SK-N-SH (cell line): ENCODE data around the gene OPHN1. TPM values are rescaled to one million over a fixed set of nuclear protein-coding genes. Genes with fewer than 3 reads are reported as not detected.
A peak's percentile ranks its signal among the peaks of the same experiment; 100 is the strongest.
"Not testable (repeated sequence)": the region's sequence is repeated elsewhere in the genome, so short reads cannot be mapped to it uniquely, and the experiment has no call there.

ENCODE experiments used
- CTCF ChIA-PET: fragments of 300-600, 350-600 bp; formaldehyde crosslinking; extraction: SDS; loops from one replicate; lab custom pipeline; 2021; lab: Yijun Ruan, JAX
- POLR2A ChIA-PET: fragments of 350-600 bp; sonication (Branson Sonifier 250); formaldehyde crosslinking; extraction: SDS; loops from one replicate; lab custom pipeline; 2020; ENCODE audit warnings: antibody characterized with exemption, inconsistent platforms; lab: Yijun Ruan, JAX
- DNase-seq: peaks from one replicate; pipeline ENCODE4 v3.0.0; 2012
- H2AFZ ChIP-seq: fragments of 200-600 bp; sonication (generic); 2 replicates; pipeline ENCODE4 v1.8.1; 2016; ENCODE audit warnings: antibody characterized with exemption, mild to moderate bottlenecking, low read depth
- H3F3A ChIP-seq: fragments of 200-600 bp; sonication (generic); replicated peaks from 2 replicates; pipeline ENCODE3; 2016; ENCODE audit warnings: antibody characterized with exemption, mild to moderate bottlenecking; ENCODE audit not compliant: insufficient read depth
- H3K27ac ChIP-seq, 2 experiments: fragments of 200-500 bp in 1 of 2; fragments of 200-600 bp in 1 of 2; sonication (Bioruptor generic) in 1 of 2; sonication (generic), shearing (Covaris generic) in 1 of 2; 2 replicates each; pipeline versions ENCODE4 v1.5.1 to v1.6.1; 2014 to 2016; ENCODE audit warnings: low read depth in 2 of 2, inconsistent platforms in 1 of 2, low read length in 1 of 2, mild to moderate bottlenecking in 1 of 2, mixed read lengths in 1 of 2
- H3K27me3 ChIP-seq: fragments of 200-600 bp; sonication (generic), shearing (Covaris generic); 2 replicates; pipeline ENCODE4 v1.6.1; 2016; ENCODE audit warnings: mixed run types; ENCODE audit not compliant: insufficient read depth
- H3K36me3 ChIP-seq, 2 experiments: fragments of 200-500 bp in 1 of 2; fragments of 200-600 bp in 1 of 2; sonication (Bioruptor generic) in 1 of 2; sonication (generic) in 1 of 2; replicated peaks in 1 of 2; 2 replicates each; pipeline versions ENCODE3 to v1.5.1; 2014 to 2016; ENCODE audit warnings: low read length in 1 of 2, mild to moderate bottlenecking in 1 of 2; ENCODE audit not compliant: insufficient read depth in 2 of 2, control insufficient read depth in 1 of 2
- H3K4me1 ChIP-seq, 2 experiments: fragments of 200-500 bp in 1 of 2; fragments of 200-600 bp in 1 of 2; sonication (Bioruptor generic) in 1 of 2; sonication (generic), shearing (Covaris generic) in 1 of 2; 2 replicates each; pipeline versions ENCODE4 v1.5.1 to v1.6.1; 2014 to 2016; ENCODE audit warnings: low read depth in 1 of 2, low read length in 1 of 2, mixed run types in 1 of 2; ENCODE audit not compliant: insufficient read depth in 2 of 2, control insufficient read depth in 1 of 2
- H3K4me2 ChIP-seq: fragments of 200-600 bp; sonication (generic), shearing (Covaris generic); 2 replicates; pipeline ENCODE4 v1.6.1; 2017; ENCODE audit warnings: mixed run types
- H3K4me3 ChIP-seq, 2 experiments: fragments of 200-500 bp in 1 of 2; fragments of 200-600 bp in 1 of 2; sonication (Bioruptor generic) in 1 of 2; sonication (generic), shearing (Covaris generic) in 1 of 2; 2 replicates each; pipeline versions ENCODE4 v1.5.1 to v1.8.1; 2014 to 2016; ENCODE audit warnings: low read depth in 2 of 2, inconsistent platforms in 1 of 2, low read length in 1 of 2, mild to moderate bottlenecking in 1 of 2, mixed read lengths in 1 of 2, moderate library complexity in 1 of 2
- H3K79me2 ChIP-seq: fragments of 200-600 bp; sonication (generic); 2 replicates; pipeline ENCODE4 v1.8.1; 2017; ENCODE audit warnings: mild to moderate bottlenecking; ENCODE audit not compliant: insufficient read depth
- H3K9ac ChIP-seq: fragments of 200-600 bp; sonication (generic); 2 replicates; pipeline ENCODE4 v1.6.1; 2017; ENCODE audit warnings: mixed run types
- H3K9me2 ChIP-seq: fragments of 200-600 bp; sonication (generic); 2 replicates; pipeline ENCODE4 v1.6.1; 2017; ENCODE audit warnings: mixed run types
- H3K9me3 ChIP-seq: fragments of 200-600 bp; sonication (generic); 2 replicates; pipeline ENCODE4 v1.6.1; 2017; ENCODE audit warnings: mixed run types, mild to moderate bottlenecking, moderate library complexity
- H4K20me1 ChIP-seq: fragments of 200-600 bp; sonication (generic); 2 replicates; pipeline ENCODE4 v1.6.1; 2017; ENCODE audit warnings: mild to moderate bottlenecking, mixed run types; ENCODE audit not compliant: insufficient read depth
- EP300 ChIP-seq, 2 experiments: IDR thresholded peaks; 2 replicates each; pipeline versions ENCODE4 v1.4.0 to v1.6.1; 2012; ENCODE audit warnings: borderline replicate concordance in 1 of 2, low read depth in 1 of 2, low read length in 1 of 2
- EZH2phosphoT487 ChIP-seq: fragments of 200-600 bp; sonication (generic); IDR thresholded peaks from 2 replicates; pipeline ENCODE4 v1.6.1; 2017; ENCODE audit warnings: low read depth, mixed run types, mild to moderate bottlenecking, antibody characterized with exemption, moderate library complexity, borderline replicate concordance
- FOSL2 ChIP-seq: IDR thresholded peaks from 2 replicates; pipeline ENCODE4 v1.4.0; 2012; ENCODE audit warnings: low read depth, mild to moderate bottlenecking, moderate library complexity, borderline replicate concordance
- FOXJ3 ChIP-seq: sonication (generic); formaldehyde crosslinking; IDR thresholded peaks from 2 replicates; pipeline ENCODE4 v1.5.1; 2020; ENCODE audit warnings: mild to moderate bottlenecking, missing genetic modification reagents
- GABPA ChIP-seq: IDR thresholded peaks from 2 replicates; pipeline ENCODE4 v1.4.0; 2012; ENCODE audit warnings: low read depth, mild to moderate bottlenecking
- GATA2 ChIP-seq: sonication (generic); formaldehyde crosslinking; IDR thresholded peaks from 2 replicates; pipeline ENCODE4 v1.5.0; 2020; ENCODE audit warnings: mild to moderate bottlenecking, missing genetic modification reagents
- MEF2A ChIP-seq: IDR thresholded peaks from 2 replicates; pipeline ENCODE4 v1.4.0; 2012; ENCODE audit warnings: low read depth, borderline replicate concordance
- NFIC ChIP-seq: IDR thresholded peaks from 2 replicates; pipeline ENCODE4 v1.4.0; 2012; ENCODE audit warnings: borderline replicate concordance
- POLR2AphosphoS5 ChIP-seq: IDR thresholded peaks from 2 replicates; pipeline ENCODE4 v1.6.1; 2012; ENCODE audit warnings: low read depth, low read length
- RFX5 ChIP-seq: IDR thresholded peaks from 2 replicates; pipeline ENCODE4 v1.6.1; 2012; ENCODE audit warnings: mild to moderate bottlenecking, improper control_type of control experiment, low read length
- RXRA ChIP-seq: IDR thresholded peaks from 2 replicates; pipeline ENCODE4 v1.4.0; 2012; ENCODE audit warnings: low read depth, mild to moderate bottlenecking, borderline replicate concordance
- SIN3A ChIP-seq: IDR thresholded peaks from 2 replicates; pipeline ENCODE4 v1.6.1; 2012; ENCODE audit warnings: low read depth, mild to moderate bottlenecking, low read length, moderate library complexity, borderline replicate concordance
- SMC3 ChIP-seq: IDR thresholded peaks from 2 replicates; pipeline ENCODE4 v1.6.1; 2012; ENCODE audit warnings: low read depth, low read length, improper control_type of control experiment
- TCF12 ChIP-seq: IDR thresholded peaks from 2 replicates; pipeline ENCODE4 v1.4.0; 2012
- WGBS: methylation state at CpG from one replicate; pipeline ENCODE4 v1.1.6; 2017; ENCODE audit warnings: low lambda C conversion rate; 5-methylcytosine and 5-hydroxymethylcytosine counted together
- polyA plus RNA-seq, 3 experiments: library from polyadenylated mRNA; depleted of rRNA; stranded (reverse); fragments of >200 nt; gene quantifications; 2 replicates each; pipeline ENCODE4 v1.2.3, GENCODE V29; 2012
- TF ChIP-seq, protein P1 (sequence below): IDR thresholded peaks from 2 replicates; pipeline ENCODE4 v1.4.0; 2012; ENCODE audit warnings: low read depth, borderline replicate concordance
- TF ChIP-seq, protein P2 (sequence below): IDR thresholded peaks from 2 replicates; pipeline ENCODE4; 2012

OPHN1 gene
- polyA plus RNA-seq, 1 of the 3 experiments (the other 2 are of a cell fraction), result 1.7 TPM

DNA sequence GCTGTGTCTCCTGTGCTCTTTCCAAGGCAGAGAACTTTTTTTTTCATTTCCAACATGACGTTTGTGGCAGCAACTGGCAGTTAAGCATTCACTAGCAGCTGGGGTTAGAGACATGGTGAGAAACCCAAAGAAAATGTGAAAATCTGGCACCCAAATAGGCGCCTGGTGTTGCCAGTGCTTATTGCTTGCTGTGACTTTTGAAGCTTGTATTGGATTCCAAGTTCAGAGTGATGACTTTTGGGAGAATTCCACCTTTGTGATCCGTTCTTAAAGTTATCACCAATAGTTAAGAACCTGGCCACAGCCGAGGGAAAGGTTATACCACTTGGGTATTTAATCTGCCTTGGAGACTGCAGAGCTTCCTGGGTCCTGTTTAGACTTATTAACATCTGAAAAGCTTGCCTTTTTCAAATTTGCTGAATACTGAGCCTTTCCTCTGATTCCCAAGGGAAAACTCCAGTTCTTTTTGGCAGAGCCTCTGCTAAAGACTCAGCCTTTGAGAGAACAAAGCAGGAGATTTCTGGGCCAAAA is 101.0 kb downstream of the OPHN1 start:
- Histone ChIP-seq H3K4me2 (no peak overlapping the region), H3K9me2 (no peaks in the 10 kb centered on the region), H2AFZ (no peak overlapping the region), H3K9me3 (no peaks in the 10 kb centered on the region), H3K27me3 (no peaks in the 10 kb centered on the region), H3K4me1 (no peaks in the 10 kb centered on the region), H3K4me3 (no peak overlapping the region), H3K9ac (no peak overlapping the region), H4K20me1 (no peaks in the 10 kb centered on the region), H3K36me3 (no peaks in the 10 kb centered on the region), H3K27ac (no peak overlapping the region), H3K79me2 (no peaks in the 10 kb centered on the region), H3F3A (no peaks in the 10 kb centered on the region)
- ChIA-PET CTCF (no interaction called here), POLR2A (no interaction called here)
- TF ChIP-seq, protein P1, sequence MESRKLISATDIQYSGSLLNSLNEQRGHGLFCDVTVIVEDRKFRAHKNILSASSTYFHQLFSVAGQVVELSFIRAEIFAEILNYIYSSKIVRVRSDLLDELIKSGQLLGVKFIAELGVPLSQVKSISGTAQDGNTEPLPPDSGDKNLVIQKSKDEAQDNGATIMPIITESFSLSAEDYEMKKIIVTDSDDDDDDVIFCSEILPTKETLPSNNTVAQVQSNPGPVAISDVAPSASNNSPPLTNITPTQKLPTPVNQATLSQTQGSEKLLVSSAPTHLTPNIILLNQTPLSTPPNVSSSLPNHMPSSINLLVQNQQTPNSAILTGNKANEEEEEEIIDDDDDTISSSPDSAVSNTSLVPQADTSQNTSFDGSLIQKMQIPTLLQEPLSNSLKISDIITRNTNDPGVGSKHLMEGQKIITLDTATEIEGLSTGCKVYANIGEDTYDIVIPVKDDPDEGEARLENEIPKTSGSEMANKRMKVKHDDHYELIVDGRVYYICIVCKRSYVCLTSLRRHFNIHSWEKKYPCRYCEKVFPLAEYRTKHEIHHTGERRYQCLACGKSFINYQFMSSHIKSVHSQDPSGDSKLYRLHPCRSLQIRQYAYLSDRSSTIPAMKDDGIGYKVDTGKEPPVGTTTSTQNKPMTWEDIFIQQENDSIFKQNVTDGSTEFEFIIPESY, result no peak
- TF ChIP-seq NFIC (no peak), POLR2AphosphoS5 (no peak), MEF2A (no peak), GATA2 (CRISPR knock-in tag) (no peak)
- DNase-seq, result no peak
- 61% methylated on average over 4 of the region's 4 CpGs for WGBS

DNA sequence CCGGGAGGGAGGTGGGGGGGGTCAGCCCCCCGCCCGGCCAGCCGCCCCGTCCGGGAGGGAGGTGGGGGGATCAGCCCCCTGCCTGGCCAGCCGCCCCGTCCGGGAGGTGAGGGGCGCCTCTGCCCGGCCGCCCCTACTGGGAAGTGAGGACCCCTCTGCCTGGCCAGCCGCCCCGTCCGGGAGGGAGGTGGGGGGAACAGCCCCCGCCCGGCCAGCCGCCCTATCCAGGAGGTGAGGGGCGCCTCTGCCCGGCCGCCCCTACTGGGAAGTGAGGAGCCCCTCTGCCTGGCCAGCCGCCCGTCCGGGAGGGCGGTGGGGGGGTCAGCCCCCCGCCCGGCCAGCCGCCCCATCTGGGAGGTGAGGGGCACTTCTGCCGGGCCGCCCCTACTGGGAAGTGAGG is 106.5 kb downstream of the OPHN1 start:
- H3K36me3 ChIP-seq, H3K27ac ChIP-seq, H3K9me3 ChIP-seq, H3F3A ChIP-seq, H3K4me2 ChIP-seq, H3K4me1 ChIP-seq, H3K9ac ChIP-seq, POLR2A ChIA-PET, CTCF ChIA-PET, H3K4me3 ChIP-seq, H4K20me1 ChIP-seq, DNase-seq, H3K79me2 ChIP-seq, H3K27me3 ChIP-seq, H2AFZ ChIP-seq, H3K9me2 ChIP-seq: not testable (repeated sequence)
- no CpG with 5 or more reads among the region's 30 CpGs for WGBS

DNA sequence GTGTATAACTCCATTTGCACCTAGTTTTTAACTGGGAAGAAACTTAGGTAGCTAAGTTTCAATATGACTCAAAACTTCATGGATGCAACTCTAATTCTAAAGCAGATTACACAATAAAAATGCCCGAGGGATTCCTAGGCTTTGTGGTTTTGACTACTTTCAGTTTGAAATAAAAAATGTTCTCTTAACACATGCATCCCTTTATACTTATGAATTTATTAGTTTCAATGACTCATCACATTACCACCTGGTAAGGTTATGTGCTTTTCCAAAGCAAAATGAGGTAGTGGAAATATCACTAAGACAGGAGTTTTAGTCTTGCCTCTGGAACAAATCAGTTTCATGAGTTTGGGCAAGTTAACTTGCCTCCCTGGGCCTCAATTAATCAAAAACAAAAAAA is 125.5 kb downstream of the OPHN1 start:
- Histone ChIP-seq H3K4me1 (no peaks in the 10 kb centered on the region), H3K9ac (no peak overlapping the region), H3F3A (no peaks in the 10 kb centered on the region), H3K36me3 (no peaks in the 10 kb centered on the region), H2AFZ (no peak overlapping the region), H3K27me3 (no peaks in the 10 kb centered on the region), H3K27ac (no peak overlapping the region), H4K20me1 (no peaks in the 10 kb centered on the region), H3K9me3 (no peaks in the 10 kb centered on the region), H3K79me2 (no peaks in the 10 kb centered on the region), H3K9me2 (no peaks in the 10 kb centered on the region), H3K4me2 (no peak overlapping the region), H3K4me3 (no peak overlapping the region)
- WGBS, result 3% methylated on average over 1 of the region's 1 CpG
- POLR2A ChIA-PET, result no interaction called here
- no peak for DNase-seq
- CTCF ChIA-PET, result no interaction called here
- TF ChIP-seq EP300 (IDR thresholded peaks at IDR 0.05; ENCODE audit: borderline replicate concordance in 1 of 2, low read depth in 1 of 2, low read length in 1 of 2), result no peak
- TF ChIP-seq MEF2A, result no peak
- no peak for TF ChIP-seq SIN3A
- TF ChIP-seq GABPA, result no peak
- TF ChIP-seq FOXJ3 (CRISPR knock-in tag), result no peak
- no peak for TF ChIP-seq POLR2AphosphoS5
- TF ChIP-seq, protein P2, sequence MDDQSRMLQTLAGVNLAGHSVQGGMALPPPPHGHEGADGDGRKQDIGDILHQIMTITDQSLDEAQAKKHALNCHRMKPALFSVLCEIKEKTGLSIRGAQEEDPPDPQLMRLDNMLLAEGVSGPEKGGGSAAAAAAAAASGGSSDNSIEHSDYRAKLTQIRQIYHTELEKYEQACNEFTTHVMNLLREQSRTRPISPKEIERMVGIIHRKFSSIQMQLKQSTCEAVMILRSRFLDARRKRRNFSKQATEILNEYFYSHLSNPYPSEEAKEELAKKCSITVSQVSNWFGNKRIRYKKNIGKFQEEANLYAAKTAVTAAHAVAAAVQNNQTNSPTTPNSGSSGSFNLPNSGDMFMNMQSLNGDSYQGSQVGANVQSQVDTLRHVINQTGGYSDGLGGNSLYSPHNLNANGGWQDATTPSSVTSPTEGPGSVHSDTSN, result no peak
- TF ChIP-seq SMC3, result no peak
- peak; percentile 50 for TF ChIP-seq TCF12
- TF ChIP-seq NFIC, result no peak
- no peak for TF ChIP-seq RFX5
- peak; percentile 5; the same call in 1 of the 2 replicates for TF ChIP-seq FOSL2
- TF ChIP-seq EZH2phosphoT487, result no peak
- TF ChIP-seq RXRA, result no peak
